SK-N-SH treated with all-trans-retinoic acid at 6 μM for 48 hours (cell line): ENCODE measurements around the gene PCDHA6.
"Not testable (repeated sequence)": the region's sequence is repeated elsewhere in the genome, so short reads cannot be mapped to it uniquely, and the experiment has no call there.

Experiments
- PATZ1 ChIP-seq: fragments of 250-450 bp; sonication (Bioruptor Pico); IDR thresholded peaks from 2 replicates; pipeline ENCODE4 v1.8.0; 2020; ENCODE audit warnings: mild to moderate bottlenecking, moderate library complexity, borderline replicate concordance
- PPARA ChIP-seq: fragments of 250-450 bp; sonication (Bioruptor Pico); IDR thresholded peaks from 2 replicates; pipeline ENCODE4 v1.5.0; 2020; ENCODE audit warnings: mild to moderate bottlenecking, borderline replicate concordance
- ZFP30 ChIP-seq: fragments of 450-650 bp; formaldehyde crosslinking; IDR thresholded peaks from 2 replicates; pipeline ENCODE4 v1.5.0; 2022; ENCODE audit warnings: mild to moderate bottlenecking, moderate library complexity

GRCh38 chr5:140787422-140787821 is 40.3 kb upstream of the PCDHA6 start:
- not testable (repeated sequence) for TF ChIP-seq ZFP30 (CRISPR knock-in tag); PATZ1 (CRISPR knock-in tag); PPARA
